ENCODE measurements around the gene SETD9.

- TF ChIP-seq, protein P1, sequence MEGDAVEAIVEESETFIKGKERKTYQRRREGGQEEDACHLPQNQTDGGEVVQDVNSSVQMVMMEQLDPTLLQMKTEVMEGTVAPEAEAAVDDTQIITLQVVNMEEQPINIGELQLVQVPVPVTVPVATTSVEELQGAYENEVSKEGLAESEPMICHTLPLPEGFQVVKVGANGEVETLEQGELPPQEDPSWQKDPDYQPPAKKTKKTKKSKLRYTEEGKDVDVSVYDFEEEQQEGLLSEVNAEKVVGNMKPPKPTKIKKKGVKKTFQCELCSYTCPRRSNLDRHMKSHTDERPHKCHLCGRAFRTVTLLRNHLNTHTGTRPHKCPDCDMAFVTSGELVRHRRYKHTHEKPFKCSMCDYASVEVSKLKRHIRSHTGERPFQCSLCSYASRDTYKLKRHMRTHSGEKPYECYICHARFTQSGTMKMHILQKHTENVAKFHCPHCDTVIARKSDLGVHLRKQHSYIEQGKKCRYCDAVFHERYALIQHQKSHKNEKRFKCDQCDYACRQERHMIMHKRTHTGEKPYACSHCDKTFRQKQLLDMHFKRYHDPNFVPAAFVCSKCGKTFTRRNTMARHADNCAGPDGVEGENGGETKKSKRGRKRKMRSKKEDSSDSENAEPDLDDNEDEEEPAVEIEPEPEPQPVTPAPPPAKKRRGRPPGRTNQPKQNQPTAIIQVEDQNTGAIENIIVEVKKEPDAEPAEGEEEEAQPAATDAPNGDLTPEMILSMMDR (IDR thresholded peaks at IDR 0.05; ENCODE audit: insufficient read depth, low read length) = no peak
- no peak for TF ChIP-seq POLR2AphosphoS5 (IDR thresholded peaks at IDR 0.05; ENCODE audit: low read depth)
These were observed 12.6 kb upstream of the SETD9 start for GRCh38 chr5:56896763-56897162.
